Stimulated activated CD8-positive, alpha-beta memory T cell treated with anti-CD3 and anti-CD28 coated beads, Interleukin-2, amount 100 ng/mL, for 48 hours (primary cell): ENCODE data around the gene HSBP1L1.
A peak's percentile ranks its signal among the peaks of the same experiment; 100 is the strongest.
"Not testable (repeated sequence)": the region's sequence is repeated elsewhere in the genome, so short reads cannot be mapped to it uniquely, and the experiment has no call there.

ENCODE experiments used
- DNase-seq, 2 donors: peaks; one replicate each; pipeline ENCODE4 v3.0.0-alpha.2; 2020; ENCODE audit warnings: low read depth in 2 of 2

The HSBP1L1 gene

GRCh38 chr18:79945118-79946042 is 19.1 kb upstream of the HSBP1L1 start:
- DNase-seq: no peak

- no peak for DNase-seq
Measured at GRCh38 chr18:79947054-79947755, 17.2 kb upstream of the HSBP1L1 start.

DNA sequence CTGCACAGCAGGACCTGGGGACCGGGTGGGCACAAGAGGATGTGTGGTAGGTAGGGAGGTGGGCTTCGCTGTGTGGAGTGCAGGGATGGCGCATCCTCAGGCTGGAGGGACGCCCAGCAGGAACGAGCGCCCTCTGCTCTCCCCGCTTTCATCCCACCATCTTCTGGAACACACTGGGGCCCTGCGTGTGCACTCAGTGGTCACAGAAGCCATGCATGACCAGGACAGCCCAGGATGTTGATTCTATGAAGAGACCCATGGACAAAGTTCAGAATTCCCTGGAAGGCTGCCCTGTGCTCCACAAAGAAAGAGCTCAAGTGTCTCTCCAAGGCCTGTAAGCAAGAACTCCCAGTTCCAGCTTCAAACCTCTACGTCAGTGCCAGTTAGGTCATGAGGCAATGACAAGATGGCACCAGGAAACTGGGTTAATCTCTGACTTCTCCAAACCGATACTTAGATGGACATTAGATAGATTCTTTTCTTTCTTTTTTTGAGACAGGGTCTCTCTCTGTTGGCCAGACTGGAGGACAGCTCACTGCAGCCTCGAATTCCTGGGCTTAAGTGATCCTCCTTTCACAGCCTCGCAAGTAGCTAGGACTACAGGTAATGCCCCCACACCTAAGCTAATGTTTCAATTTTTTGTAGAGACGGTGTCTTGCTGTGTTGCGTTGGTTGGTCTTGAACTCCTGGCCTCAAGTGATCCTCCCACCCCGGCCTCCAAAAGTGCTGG is 16.4 kb upstream of the HSBP1L1 start:
- no peak for DNase-seq

DNA sequence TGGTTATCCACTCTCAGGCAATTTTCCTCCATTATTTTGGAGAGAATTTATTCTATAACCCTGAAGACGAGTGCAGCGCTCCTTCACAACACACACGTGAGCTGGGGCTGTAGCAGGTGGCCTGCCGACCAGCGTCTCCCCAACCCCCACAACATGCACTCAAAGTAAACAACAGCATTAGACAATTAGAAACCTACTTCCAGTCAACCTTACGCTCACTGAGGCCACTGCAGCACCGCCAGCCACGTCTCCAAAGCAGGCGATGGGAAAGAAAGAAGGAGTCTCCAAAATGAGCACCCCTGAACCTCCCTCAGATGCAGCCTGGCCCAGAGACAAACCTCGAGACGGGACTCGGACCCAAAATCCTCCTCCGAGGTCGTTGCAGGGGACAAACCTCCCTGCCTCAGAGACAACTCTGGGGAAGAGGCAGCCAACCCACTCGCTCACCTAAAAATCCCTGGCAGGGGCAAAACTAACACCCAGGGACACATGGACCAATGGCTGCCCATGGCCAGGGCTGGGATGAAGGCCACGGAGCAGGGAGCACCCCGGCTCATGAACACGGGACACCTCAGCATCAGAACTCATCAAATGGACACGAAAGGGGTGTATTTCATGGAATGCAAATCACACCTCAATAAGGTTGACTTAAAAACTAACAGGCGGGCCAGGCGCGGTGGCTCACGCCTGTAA is 15.6 kb upstream of the HSBP1L1 start:
- DNase-seq: no peak

DNA sequence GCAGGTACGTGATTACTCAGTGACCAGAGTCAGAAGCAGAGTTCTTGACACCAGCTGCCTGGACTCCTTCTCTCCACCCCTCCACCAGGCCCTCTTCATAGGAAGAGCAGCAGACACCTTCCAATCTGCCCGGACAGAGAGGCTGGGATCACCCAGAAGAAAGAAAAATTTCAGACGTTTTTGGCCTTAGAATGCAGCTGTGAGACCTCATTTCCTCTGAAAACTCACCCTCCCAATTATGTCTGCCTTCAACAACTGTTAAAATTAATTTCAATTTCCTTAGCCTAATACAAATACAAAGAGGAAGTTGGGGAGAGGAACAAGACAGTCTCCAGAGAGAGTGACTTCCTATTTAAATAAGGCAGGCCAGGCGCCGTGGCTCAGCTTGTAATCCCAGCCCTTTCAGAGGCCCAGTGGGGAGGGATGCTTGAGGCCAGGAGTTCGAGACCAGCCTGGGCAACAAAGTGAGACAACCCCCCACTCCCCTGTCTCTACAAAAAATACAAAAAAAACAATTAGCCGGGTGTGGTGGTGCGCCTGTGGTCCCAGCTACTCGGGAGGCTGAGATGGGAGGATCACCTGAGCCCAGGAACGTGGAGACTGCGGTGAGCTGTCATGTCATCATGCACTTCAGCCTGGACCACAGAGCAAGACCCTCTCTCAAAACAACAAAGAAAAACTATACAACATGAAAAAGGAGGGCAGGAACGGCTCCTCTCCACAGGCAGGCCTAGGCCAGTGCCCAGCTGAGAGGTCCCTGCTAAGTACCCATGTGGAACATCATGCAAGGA is 14.6 kb upstream of the HSBP1L1 start:
- DNase-seq: no peak

- DNase-seq: no peak
Measured at GRCh38 chr18:79950515-79951341, 13.7 kb upstream of the HSBP1L1 start.

DNA sequence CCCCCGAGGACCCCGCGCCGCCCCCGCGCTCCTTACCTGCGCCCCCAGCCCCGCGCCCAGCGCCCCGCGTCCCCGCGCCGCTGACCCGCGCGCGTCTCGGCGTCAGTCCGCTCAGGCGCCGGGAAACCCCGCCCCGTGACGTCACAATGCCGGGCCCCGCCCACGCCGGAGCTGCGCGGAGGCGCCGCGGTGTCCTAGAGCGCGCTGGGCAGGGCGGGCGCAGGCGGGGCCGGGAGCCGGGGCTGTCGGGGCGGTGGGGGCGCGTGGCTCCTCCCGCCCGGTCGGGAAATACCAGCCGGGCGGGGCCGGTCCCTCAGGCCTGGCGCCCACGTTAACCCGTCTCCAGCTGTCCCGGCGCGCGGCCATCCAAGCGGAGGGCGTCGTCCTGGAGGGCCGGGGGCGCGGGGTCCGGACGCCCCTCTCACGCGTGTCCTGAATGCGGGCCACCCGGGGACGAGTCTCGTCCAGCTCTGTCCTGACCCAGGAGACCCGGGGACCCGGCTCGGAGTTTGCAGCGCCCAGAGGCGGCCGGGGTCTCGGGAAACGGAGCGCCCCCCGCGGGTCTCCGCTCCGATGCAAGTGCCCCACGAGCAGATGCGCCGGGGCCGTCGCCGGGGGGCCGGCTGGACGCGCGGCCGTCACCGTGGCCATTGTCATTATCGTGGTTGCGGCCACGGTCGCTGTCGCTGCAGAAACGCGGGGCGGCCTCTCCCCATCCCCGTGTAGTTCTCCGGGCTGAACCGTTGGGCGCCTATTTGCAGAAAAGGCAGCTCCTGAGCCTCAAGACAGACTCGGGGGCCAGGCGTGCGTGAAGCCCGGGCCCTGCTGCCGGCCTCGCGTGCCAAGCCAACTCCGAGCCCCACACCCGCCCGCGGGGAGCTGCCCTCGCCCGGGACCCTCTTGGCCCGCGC is 12.6 kb upstream of the HSBP1L1 start, which contains the start of gene SLC66A2:
Gene SLC66A2 (minus strand): TSS at position 109 of the 911 bp plus-strand sequence. CDS start 727 bp downstream, outside the sequence.
- DNase-seq: peak; percentile 92 to 93

DNA sequence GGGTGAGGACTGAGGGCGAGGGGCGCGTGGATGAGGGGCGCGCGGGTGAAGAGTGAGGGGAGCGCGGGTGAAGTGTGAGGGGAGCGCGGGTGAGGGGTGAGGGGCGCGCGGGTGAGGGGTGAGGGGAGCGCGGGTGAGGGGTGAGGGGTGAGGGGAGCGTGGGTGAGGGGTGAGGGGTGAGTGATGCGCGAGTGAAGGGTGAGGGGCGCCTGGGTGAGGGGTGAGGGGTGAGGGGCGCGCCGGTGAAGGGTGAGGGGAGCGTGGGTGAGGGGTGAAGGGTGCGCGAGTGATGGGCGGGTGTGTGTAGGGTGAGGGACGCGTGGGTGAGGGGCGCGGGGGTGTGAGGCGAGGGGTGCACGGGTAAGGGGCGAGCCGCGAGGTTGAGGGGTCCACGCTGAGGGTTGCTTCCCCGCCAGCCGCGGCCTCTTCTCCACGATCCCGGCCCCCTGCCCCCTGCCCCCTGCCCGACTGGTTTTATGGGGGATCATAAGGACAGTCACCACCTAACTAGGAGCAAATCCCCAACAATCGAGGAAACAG is 11.9 kb upstream of the HSBP1L1 start:
- no peak for DNase-seq

- DNase-seq: no peak
Measured at GRCh38 chr18:79952996-79953559, 11.4 kb upstream of the HSBP1L1 start.

DNA sequence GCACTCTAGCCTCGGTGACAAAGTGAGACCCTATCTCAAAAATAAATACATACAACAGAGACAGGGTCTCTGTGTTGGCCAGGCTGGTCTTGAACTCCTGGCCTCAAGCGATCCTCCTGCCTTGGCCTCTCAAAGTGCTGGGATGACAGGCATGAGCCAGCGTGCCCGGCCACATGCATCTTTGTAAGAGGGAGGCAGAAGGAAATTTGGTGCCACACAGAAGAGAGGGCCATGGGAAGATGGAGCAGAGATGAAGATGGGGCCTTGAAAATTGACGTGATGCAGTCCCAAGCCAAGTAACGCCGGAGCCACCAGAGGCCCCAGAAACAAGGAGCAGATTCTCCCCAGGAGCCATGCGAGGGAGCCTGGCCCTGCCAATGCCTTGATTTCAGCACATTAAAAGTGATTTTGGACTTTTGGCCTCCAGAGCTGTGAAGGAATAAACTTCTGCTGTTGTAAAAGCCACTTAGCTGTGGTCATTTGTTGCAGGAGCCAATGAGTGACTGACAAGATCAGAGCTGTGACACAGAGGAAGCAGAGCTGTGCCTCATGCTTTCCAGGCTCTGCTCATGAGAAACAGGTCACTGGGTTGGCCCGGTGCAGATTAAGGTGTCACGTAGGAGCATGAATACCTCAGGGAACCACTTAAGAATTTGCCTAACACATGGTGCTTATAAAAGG is 10.3 kb upstream of the HSBP1L1 start:
- DNase-seq: no peak

DNA sequence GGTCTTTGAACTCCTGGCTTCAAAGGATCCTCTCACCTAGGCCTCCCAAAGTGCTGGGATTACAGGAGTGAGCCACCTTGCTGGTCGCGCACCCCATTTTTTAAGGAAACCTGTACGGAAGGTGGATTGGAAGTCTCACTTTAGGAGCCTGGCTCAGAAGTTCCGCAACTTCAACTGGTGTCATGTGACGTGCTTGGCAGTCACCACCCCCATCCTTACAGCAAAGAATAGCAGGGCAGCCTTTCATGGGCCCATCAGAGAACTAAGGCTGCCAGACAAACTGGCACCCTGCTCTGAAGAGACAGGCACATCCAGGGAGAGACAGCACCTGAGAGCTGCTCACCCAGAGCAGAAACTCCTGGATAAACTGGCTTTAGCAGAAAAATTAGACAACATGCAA is 9.7 kb upstream of the HSBP1L1 start:
- no peak for DNase-seq

DNA sequence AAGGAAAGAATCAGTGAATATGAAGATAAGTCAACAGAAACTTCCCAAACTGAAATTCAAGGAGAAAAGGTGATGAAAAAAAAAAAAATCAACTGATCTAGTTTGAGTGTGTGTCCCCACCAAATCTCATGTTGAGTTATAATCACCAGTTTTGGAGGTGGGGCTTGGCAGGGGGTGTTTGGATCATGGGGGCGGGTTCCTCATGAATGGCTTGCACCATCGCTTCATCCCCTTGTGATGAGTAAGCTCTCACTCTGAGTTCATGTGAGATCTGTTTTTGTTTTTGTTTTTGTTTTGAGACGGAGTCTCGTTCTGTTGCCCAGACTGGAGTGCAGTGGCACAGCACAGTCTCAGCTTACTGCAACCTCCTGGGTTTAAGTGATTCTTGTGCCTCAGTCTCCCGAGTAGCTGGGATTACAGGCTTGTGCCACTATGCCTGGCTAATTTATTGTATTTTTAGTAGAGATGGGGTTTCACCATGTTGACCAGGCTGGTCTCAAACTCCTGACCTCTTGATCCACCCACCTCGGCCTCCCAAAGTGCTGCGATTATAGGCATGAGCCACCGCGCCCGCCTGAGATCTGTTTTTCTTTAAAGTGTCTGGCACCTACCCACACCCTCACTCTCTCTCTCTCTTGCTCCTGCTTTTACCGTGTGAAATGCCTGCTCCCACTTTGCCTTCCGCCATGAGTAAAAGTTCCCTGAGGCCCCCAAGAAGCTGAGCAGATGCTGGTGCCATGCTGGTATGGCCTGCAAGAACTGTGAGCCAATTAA is 9.0 kb upstream of the HSBP1L1 start:
- DNase-seq: no peak

DNA sequence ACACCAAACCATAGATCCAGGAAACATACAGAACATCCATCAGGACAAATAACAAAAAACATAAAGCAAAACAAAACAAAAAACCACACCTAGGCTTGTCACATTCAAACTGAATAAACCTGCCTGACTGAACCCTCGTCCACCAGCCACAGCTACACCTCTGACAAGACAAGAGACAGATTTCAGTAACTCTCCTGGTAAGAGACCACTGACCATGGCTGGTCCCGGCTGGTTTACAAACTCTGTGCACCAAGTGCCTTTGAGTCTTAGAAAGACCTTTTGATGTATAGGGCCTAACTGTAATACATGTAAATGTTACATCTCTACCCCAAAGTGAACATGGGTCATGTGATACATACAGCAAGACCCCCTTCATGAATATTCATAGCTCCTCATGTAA is 8.2 kb upstream of the HSBP1L1 start:
- DNase-seq: no peak

- DNase-seq: no peak
Measured at GRCh38 chr18:79958981-79959380, 5.5 kb upstream of the HSBP1L1 start.

GRCh38 chr18:79960161-79960801 is 4.2 kb upstream of the HSBP1L1 start:
- DNase-seq: not testable (repeated sequence)

DNA sequence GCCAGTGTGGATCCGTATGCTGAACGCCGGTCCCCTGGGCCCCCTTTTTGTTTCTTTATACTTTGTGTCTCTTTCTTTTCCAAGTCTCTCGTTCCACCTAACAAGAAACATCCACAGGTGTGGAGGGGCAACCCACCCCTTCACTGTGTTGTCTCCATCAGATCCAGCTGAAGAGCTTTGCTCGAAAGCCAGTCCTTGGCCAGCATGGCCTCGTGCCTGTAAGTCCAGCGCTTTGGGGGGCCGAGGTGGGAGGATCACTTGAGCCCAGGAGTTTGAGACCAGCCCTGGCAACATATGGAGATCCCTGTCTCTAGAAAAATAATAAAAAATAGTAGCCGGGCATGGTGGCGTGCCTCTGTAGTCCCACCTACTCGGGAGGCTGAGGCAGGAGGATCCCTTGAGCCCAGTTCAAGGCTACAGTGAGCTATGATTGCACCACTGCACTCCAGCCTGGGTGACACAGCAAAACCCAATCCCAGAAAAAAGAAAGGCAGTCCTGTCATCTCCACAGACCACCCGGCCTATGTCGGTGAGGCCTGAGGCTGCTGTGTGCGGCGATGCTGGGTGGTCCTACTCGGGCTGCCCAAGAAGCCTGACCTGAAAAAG is 3.4 kb upstream of the HSBP1L1 start:
- no peak for DNase-seq
